22Rv1 (cell line): ENCODE results near the gene WDR27.

Experiments
- CTCF ChIP-seq: fragments of 450-650 bp; IDR thresholded peaks from 2 replicates; pipeline ENCODE4 v1.5.1; 2017; ENCODE audit warnings: mild to moderate bottlenecking
- ZFX ChIP-seq: fragments of 450-650 bp; IDR thresholded peaks from 2 replicates; pipeline ENCODE4 v1.6.1; 2017; ENCODE audit warnings: antibody characterized with exemption, borderline replicate concordance

- TF ChIP-seq CTCF (no peak), ZFX (no peak)
These were observed 135.5 kb downstream of the WDR27 start for GRCh38 chr6:169566319-169566718.
